CD4-positive, alpha-beta T cell treated with Interleukin-4 for 4 hours (primary cell): ENCODE results near the gene POMGNT1.
"Not testable (repeated sequence)": the region's sequence is repeated elsewhere in the genome, so short reads cannot be mapped to it uniquely, and the experiment has no call there.

Experiments
- DNase-seq: peaks from one replicate; pipeline ENCODE4 v3.0.0-alpha.2; 2020

Gene POMGNT1

DNA sequence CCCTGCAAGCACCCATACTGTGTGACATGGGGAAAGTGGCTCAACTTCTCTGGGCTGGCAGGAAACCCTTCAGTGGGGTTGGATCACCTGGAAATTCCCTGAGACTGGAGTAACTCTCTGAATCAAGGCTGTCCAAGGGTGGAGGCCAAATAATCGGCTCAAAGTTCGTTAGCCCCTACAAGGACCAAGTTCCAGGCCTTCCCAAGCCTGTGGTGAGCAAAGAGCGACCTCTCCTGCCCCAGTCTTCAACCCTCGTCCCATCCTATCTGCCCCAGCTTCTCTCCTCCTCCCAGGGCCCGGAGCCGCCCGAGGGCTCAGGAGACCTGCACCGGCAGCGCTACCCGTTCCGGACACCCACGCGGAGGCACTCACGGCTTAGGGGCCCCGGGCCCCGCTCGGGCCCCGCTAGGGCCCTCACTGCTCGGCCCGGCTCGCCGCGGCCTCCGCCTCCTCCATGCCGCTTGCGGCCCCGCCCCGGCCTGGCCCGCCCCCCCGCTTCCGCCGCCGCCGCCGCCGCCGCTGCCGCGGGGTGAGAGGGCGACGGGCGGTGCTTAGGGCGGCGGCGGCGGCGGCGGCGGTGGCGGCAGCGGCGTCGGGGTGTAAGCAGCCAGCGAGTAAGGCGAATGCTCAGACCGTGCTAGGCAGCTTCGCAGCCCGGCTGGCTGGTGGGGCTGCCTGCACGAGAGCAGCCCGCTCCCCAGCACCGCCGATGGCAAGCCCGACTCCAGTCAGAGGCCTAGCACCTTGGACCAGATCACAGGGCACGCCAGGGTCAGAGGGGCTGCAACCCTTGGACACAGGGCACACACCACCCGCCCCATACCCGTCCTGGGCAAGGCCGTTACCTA, at the start of gene POMGNT1:
POMGNT1 (minus strand) TSS at position 471 of the 848 bp plus-strand sequence. CDS start 613 bp downstream, outside the sequence.
- peak; percentile 68 for DNase-seq

DNA sequence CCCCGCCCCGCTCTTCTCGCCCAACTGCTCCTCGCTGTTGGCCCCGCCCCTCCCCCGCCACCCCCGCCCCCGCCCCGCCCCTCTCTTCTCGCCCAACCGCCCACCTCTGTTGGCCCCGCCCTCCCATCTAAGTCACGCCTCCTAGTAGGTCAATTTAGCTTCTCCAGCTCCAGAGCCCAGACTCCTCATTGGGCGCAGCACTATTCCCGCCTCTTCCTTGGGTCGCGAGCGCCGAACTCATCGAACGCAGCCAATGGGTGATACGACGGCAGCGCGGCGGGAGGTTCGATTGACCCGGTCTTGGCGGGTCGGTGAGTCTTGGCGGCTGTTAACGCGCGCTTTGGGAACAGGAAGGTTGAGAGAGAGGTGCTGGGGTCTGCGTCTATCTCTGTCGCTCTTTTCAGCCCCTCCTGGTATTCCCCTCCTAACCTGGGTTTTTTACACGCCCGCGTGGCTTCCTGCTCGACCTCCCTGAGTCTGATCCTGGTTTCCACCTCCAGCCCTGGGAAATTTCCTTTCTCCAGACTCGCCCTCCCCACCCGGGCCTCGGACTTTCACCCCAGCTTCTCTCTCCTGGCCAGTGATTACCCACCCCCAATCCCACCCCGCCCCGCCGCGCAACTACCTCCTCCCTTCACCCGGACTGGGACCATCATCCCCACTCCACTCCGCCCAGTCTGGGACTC, 49.3 kb upstream of the POMGNT1 start, which contains the start of gene RAD54L:
RAD54L (plus strand) TSS at position 328 of the 686 bp plus-strand sequence. CDS start 643 bp downstream, outside the sequence.
- DNase-seq: peak; percentile 98

DNA sequence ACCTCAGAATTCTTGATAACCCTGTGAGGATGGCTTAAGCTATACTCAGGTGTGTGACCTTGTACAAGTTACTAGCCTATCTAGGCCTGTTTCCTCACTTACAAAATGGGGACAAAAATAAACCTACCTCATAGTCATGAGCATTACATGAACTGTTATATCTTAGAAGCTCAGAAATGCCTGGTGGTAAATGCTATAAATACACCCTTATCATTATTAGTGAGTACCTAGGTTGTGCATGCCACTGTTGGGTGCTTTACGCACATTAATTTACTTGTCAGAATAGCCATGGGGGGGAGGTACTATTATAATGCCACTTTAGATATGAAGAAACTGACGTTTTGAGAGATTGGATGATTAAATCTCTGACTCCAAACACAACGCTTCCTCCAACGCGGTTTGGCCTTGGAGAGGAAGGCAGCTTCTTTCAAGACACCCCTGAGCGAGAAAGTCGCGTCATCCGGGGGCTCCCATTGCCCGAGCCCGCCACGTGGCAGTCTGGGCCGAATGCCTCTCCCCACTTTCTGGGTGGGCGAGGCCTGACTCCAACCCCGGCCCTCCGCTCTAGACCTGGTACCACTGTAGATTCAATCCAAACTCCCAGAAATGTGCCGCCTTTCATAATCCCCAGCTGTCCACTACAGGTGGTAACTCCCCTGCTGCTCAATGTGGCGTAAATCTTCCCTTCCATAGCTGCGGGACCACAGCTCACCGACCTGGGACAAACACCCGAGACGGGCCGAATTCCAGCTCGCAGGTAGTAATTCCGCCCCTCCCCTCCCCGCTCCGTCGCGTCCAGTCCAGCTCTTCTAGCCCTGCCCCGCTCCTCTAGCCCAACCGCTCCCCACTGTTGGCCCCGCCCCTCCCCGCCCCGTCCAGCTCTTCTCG, 48.6 kb upstream of the POMGNT1 start:
- DNase-seq: peak; percentile 10

DNA sequence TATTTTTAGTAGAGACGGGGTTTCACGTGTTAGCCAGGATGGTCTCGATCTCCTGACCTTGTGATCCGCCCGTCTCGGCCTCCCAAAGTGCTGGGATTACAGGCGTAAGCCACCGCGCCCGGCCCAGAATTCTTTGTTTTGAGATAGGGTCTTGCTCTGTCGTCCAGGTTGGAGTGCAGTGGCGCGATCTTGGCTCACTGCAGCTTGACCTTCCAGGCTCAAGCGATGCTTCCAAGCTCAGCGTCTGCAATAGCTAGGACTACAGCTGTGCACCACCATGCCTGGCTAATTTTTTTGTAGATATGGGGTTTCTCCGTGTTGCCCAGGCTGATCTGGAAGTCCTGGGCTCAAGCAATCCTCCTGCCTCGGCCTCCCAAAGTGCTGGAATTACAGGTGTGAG, 47.9 kb upstream of the POMGNT1 start:
- DNase-seq: not testable (repeated sequence)

DNA sequence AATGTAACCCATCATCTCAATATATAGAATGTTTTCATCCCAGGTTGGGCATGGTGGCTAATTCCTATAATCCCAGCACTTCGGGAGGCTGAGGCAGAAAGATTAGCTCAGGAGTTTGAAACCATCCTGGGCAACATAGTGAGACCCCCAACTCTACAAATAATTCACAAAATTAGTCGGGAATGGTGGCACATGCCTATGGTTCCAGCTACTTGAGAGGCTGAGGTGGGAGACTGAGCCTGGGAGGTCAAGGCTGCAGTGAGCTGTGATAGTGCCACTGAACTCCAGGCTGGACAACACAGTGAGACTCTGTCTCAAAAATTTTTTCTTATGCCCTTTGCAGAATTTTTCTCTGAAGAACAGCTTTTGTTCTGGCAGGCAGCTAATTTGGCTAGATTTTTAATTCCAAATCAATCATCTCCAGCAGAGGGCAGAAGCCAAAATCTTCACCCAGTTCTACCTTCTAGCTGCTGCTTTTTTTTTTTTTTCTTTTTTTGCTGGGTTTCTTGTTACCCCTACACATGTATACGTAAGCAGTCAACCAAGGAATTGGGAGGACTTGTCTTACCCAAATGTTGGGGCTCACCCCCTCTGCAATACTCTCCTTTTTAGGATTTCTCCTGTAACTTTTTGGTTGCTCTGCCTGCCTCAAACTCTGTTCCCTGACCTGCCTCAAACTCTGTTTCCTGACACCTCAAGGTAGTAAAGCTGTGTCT, 46.6 kb upstream of the POMGNT1 start:
- peak; percentile 30 for DNase-seq

DNA sequence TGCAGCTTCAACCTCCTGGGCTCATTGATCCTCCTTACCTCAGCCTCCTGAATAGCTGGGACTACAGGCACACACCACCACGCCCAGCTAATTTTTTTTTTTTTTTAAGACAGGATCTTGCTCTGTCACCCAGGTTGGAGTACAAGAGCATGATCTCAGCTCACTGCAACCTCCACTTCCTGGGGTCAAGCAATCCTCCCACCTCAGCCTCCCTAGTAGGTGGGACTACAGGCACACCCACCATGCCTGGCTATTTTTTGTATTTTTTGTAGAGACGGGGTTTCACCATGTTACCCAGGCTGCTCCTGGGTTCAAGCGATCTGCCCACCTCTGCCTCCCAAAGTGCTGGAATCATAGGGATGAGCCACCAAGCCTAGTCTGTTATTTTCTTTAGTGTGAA, 45.6 kb upstream of the POMGNT1 start:
- not testable (repeated sequence) for DNase-seq

DNA sequence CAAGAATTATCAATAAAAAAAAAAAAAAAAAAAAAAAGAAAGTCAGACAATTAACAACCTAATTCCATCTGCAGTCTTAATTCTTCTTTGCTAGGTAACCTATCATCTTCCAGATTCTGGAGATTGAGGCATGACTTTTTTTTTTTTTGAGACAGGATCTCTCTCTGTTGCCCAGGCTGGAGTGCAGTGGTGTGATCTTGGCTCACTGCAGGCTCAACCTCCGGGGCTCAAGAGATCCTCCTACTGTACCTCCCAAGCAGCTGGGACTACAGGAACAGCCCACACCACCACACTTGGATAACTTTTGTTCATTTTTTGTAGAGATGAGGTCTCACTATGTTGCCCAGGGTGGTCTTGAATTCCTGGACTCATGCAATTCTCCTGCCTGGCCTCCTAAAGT, 44.7 kb upstream of the POMGNT1 start:
- DNase-seq: no peak

DNA sequence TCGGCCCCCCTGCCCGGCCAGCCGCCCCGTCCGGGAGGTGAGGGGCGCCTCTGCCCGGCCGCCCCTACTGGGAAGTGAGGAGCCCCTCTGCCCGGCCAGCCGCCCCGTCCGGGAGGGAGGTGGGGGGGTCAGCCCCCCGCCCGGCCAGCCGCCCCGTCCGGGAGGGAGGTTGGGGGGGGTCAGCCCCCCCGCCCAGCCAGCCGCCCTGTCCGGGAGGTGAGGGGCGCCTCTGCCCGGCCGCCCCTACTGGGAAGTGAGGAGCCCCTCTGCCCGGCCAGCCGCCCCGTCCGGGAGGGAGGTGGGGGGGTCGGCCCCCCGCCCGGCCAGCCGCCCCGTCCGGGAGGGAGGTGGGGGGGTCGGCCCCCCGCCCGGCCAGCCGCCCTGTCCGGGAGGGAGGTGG, 43.5 kb upstream of the POMGNT1 start:
- not testable (repeated sequence) for DNase-seq

DNA sequence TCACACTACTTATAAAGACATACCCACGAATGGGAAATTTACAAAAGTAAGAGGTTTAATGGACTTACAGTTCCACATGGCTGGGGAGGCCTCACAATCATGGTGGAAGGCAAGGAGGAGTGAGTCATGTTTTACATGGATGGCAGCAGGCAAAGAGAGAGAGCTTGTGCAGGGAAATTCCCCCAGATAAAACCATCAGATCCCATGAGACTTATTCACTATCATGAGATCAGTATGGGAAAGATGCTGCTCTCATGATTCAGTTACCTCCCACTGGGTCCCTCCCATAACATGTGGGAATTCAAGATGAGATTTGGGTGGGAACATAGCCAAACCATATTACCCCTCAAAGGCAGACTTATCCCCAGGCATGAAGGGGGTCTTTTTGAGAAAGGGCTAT, 40.6 kb upstream of the POMGNT1 start:
- not testable (repeated sequence) for DNase-seq

DNA sequence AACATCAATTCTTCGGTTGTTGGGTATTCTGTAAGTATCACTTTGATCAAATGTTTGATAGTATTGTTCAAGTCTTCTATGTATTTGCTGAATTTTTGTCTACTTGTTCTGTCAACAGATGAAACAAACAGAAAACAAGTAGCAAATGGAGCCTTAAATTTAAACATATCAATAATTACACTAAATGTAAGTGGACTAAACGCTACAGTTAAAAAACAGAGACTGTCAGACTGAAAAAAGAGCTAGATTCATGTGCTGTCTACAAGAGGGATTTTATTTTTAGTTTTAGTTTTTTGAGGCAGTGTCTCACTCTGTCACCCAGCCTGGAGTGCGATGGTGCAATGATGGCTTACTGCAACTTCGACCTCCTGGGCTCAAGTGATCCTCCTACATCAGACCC, 38.6 kb upstream of the POMGNT1 start:
- DNase-seq: no peak

DNA sequence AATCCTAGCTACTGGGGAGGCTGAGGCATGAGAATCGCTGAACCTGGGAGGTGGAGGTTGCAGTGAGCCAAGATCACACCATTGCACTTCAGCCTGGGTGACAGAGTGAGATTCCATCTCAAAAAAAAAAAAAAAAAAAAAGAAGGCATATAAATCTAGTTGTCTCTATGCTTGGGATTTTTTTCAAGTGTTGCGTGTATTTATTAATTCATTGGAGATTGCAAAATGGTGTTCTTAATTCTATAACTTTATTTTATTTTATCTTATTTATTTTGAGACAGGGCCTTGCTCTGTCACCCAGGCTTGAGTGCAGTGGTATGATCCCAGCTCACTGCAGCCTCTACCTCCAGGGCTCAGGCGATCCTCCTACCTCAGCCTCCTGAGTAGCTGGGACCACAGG, 33.0 kb upstream of the POMGNT1 start:
- DNase-seq: not testable (repeated sequence)

DNA sequence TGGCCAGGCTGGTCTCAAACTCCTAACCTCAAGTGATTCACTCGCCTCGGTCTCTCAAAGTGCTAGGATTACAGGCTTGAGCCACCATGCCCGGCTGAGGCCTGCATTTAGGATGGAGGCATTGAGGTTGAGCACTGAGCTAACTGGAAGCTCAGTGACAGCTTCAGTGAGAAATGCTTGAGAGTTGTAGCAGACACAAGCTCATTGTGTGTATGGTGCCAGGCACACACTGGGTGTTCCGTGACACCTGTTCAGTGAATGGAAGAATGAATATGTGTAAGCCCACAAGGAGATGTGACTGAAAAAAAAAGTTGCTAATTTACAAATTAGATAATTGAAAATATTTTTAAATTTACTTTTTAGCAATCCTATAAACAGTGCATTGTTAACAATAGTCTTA, 26.7 kb upstream of the POMGNT1 start:
- DNase-seq: no peak

DNA sequence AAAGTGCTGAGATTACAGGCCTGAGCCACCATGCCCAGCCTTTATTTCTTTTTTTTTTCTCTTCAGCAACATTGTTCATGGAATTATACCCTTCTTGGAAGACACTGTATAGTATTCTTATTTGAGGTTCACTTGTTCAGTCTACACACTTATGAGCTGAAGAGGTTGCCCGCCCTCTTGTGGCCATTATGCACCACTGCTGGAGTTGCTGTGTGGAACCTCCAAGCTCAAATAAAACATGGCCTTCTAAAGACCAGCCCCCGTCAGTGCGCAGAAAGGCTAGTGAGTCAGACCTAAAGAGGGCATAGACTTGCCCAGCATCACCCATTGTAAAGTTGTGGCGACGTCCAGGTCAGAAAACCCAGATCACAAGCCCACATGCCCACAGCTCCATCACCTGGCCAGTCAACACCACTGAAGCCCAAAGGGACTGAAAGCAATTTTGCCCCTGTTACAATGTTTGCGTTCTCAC, 25.3 kb upstream of the POMGNT1 start:
- peak; percentile 60 for DNase-seq

DNA sequence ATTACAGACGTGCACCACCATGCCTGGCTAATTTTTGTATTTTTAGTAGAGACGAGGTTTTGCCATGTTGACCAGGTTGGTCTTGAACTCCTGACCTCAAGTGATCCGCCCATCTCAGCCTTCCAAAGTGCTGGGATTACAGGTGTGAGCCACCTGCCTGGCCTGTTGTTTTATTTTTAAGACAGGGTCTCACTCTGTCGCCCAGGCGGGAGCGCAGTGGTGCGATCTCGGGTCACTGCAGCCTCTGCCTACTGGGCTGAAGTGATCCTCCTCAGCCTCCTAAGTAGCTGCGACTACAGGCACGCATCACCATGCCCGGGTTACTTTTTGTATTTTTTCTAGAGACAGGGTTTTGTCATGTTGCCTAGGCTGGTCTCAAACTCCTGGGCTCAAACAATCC, 24.8 kb upstream of the POMGNT1 start:
- not testable (repeated sequence) for DNase-seq

DNA sequence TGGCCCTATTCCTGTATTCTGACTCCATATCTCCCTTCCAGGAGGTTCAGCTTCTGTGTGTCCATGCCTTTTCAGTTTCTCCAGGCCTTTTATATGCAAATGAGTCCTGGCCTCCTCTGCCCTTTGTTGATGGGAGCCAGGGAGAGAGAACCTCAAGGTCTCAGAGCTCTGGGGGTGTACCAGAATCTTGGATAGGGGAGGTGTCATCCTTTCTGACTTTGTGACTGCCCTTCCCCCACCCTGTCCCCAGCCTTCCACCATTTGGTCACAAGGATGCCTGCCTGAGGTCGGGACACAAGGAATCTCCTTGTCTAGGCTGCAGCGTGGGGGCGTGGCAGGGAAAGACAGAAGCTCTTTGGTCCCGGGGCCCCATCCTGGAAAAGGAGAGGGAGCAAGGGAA, 23.5 kb upstream of the POMGNT1 start:
- no peak for DNase-seq

DNA sequence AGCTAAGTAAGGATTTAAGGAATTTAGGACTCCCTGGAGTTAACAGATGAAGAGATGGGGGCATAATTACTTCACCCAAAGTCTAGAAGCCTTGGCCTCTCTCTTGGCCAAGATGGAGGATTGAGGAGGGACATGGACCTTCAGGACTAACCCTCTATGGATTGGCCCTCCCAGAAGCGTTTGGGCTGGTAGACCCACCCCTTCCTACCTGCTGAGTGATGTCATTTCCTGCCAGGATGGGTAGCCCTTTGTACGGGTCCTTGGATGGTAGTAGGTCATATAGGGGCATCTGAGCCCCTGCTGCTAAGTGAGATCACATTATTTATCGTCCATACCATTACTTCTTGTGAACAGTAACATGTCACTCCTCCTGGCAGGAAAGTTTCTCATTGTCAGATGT, 22.6 kb upstream of the POMGNT1 start:
- no peak for DNase-seq

DNA sequence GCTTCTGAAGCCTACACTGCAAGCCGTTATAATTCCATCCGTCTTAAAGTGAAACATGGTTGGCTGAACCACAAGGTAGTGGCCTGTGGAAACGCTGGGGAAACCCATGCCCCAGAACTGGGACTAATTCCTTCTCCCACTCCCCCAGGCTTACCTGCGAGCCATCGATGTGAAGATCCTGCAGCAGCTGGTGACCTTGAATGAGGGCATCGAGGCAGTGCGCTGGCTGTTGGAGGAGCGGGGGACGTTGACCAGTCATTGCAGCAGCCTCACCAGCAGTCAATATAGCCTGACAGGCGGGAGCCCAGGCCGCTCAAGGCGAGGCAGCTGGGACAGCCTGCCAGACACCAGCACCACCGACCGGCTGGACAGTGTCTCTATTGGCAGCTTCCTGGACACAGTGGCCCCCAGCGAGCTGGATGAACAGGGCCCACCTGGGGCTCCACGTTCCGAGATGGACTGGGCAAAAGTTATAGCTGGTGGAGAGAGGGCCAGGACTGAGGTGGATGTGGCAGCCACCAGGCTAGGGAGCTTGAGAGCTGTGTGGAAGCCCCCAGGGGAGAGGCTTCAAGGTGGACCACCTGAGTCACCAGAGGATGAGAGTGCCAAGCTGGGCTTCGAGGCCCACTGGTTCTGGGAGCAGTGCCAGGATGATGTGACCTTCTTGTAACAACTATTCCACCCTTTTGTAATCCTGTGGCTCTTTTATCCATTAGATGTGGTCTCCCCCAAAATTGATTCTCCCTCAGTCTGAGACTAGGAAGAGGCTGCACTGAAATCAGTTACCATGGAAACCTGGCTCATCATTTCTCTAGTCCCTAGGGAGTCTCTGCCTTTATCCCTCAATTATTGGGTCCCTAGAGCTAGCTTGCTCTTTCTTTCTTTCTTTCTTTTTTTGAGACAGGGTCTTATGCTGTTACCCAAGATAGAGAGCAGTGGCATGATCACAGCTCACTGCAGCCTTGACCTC, 21.6 kb upstream of the POMGNT1 start:
- no peak for DNase-seq

DNA sequence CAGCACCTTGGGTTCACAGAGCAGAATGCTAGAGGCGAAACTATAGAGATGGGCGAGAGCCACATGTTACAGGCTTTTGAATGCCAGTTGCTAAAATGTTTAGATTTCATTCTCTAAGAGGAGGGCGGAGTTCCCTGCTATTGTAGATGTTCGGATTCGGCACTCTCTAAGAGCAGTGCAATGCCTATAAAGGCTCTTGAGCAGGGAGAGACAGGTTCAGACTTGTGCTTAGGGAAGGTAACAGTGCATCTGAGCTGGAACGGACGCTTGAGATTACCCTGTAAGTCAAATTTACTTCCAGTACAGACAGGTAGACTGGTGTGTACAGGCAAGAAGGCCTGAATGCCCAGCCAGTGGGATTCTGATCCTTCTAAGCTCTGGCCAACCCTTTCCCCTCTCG, 20.2 kb upstream of the POMGNT1 start:
- no peak for DNase-seq

DNA sequence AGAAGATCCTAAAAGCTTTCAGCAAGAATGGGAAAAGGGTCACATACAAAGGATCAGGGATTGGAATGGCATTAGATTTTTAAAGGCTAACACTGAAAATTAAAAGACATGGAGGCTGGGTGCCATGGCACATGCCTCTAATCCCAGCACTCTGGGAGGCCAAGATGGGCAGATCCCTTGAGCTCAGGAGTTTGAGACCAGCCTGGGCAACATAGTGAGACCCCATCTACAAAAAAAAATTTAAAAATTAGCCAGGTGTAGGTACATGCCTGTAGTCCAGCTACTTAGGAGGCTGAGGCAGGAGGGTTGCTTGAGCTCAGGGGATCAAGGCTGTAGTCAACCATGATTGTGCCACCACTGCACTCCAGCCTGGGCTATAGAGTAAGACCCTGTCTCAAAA, 17.3 kb upstream of the POMGNT1 start:
- no peak for DNase-seq

DNA sequence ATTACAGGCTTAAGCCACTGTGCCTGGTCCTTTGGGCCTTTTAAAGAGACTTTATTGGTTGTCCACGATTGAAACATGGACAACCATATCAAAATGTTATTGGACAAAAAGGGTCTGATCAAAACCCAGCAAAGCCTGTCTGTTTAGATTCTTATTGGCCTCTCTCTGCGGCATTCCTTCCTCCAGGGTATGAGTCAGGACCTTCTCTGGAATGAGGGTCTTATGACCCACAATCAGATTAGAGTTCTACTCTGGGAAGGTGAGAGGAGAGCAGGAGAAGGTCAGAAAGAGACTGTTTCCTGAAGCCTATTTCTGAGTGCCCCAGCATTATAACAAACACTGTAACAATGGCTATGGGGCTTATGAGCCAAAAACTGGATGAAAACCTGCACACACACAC, 12.8 kb upstream of the POMGNT1 start:
- no peak for DNase-seq

DNA sequence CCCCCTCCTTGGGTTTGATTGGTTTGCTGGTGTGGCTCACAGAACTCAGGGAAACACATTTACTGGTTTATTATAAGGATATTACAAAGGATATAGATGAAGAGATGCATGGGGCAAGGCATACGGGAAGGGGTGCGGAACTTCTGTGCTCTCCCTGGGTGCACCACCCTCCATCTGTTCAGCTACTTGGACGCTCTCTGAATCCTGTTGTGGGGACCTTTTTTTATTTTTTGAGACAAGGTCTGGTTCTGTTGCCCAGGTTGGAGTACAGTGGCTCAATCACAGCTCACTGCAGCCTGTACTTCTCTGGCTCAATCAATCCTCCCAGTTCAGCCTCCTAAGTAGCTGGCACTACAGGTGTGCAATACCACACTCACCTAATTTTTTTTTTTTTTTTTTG, 12.3 kb upstream of the POMGNT1 start:
- DNase-seq: no peak
